Activated T-helper 1 cell treated with anti-CD3 and anti-CD28 coated beads, Interleukin-12 subunit alpha, Interleukin-12 subunit beta, Interleukin-2, Interleukin-4 antibody, amounts not matched to agents 30 ng/mL and 10 ng/mL and 1 ng/mL, durations not matched to agents 14 hours and 24 hours and 36 hours (primary cell): ENCODE measurements around the gene TM6SF1. TPM values are rescaled to one million over a fixed set of nuclear protein-coding genes. Genes with fewer than 3 reads are reported as not detected.

ENCODE experiments used
- DNase-seq: peaks from one replicate; pipeline ENCODE4 v3.0.0; 2021; ENCODE audit warnings: low spot score
- H3K27ac Mint-ChIP-seq: one replicate; pipeline ENCODE4 v1.8.0; 2021; ENCODE audit warnings: mild to moderate bottlenecking, mixed read lengths
- H3K27me3 Mint-ChIP-seq: one replicate; pipeline ENCODE4 v1.8.0; 2022; ENCODE audit warnings: mild to moderate bottlenecking, moderate library complexity, mixed read lengths; ENCODE audit not compliant: insufficient read depth
- H3K36me3 Mint-ChIP-seq: one replicate; pipeline ENCODE4 v1.8.0; 2021; ENCODE audit warnings: low read depth, mixed read lengths
- H3K4me1 Mint-ChIP-seq: one replicate; pipeline ENCODE4 v1.8.0; 2021; ENCODE audit warnings: low read depth, mixed read lengths
- H3K4me3 Mint-ChIP-seq: one replicate; pipeline ENCODE4 v1.8.0; 2021; ENCODE audit warnings: mild to moderate bottlenecking, moderate library complexity, mixed read lengths
- H3K9me3 Mint-ChIP-seq: one replicate; pipeline ENCODE4 v1.8.0; 2021; ENCODE audit warnings: mixed read lengths
- intact Hi-C: fragments of 100-400 bp; cut with micrococcal nuclease; formaldehyde crosslinking; loops from one replicate; pipeline ENCODE4 v1.15.1; 2024
- total RNA-seq: library from RNA; stranded (reverse); gene quantifications from 2 replicates; pipeline ENCODE4 v1.2.3, GENCODE V29; 2022

The TM6SF1 gene
- total RNA-seq, 1 donor from 2014 or later = 4.5 TPM

DNA sequence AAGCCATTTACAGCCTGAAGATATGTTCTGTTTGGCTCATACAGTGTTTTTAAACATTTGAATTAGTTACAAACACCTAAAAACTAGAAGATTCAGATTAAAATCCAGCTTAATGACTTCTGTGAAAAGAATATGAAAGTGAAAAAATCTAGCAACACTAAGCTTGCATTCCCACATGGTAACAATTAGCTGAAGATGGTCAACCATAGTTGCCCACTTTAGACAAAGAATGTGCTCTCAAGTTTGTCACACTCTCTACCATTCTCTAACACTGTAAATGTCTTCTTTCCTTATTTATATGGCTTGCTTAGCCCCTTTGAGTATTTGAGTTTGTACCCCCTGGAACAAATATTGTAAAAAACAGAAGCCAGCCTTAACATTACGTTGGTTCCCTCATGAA, 67.4 kb downstream of the TM6SF1 start:
- peaks cover 21% of the 10 kb centered on the region for H3K36me3 Mint-ChIP-seq
- no peak overlapping the region for H3K4me3 Mint-ChIP-seq
- no peak overlapping the region for H3K27ac Mint-ChIP-seq
- intact Hi-C loops = no loop called here
- peaks cover 7% of the 10 kb centered on the region for H3K9me3 Mint-ChIP-seq
- H3K4me1 Mint-ChIP-seq = peaks cover 14% of the 10 kb centered on the region
- H3K27me3 Mint-ChIP-seq = peaks cover 14% of the 10 kb centered on the region
- no peak for DNase-seq

DNA sequence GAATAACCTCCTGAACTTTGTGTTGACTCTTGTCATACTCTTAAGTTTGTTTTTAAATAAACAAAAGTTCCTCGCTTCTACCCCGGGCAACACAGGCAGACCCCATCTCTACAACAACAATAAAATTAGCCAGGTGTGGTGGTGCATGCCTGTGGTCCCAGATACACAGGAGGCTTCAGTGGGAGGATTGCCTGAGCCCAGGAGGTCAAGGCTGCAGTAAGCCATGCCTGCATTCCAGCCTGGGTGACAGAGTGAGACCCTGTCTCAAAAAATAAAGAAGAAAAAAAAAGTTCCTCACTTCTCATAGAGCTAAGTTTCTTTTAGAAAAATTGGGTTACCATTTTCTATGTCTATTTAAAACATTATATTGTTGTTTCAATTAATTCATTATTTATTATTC, 70.9 kb downstream of the TM6SF1 start:
- peaks cover 7% of the 10 kb centered on the region for H3K36me3 Mint-ChIP-seq
- peaks cover 7% of the 10 kb centered on the region for H3K4me1 Mint-ChIP-seq
- H3K9me3 Mint-ChIP-seq = no peaks in the 10 kb centered on the region
- H3K27ac Mint-ChIP-seq = no peak overlapping the region
- intact Hi-C loops = no loop called here
- no peak overlapping the region for H3K4me3 Mint-ChIP-seq
- peaks cover 14% of the 10 kb centered on the region for H3K27me3 Mint-ChIP-seq
- no peak for DNase-seq

GRCh38 chr15:83178869-83179325, 71.5 kb downstream of the TM6SF1 start:
- DNase-seq = no peak
- Mint-ChIP-seq H3K27me3 (peaks cover 14% of the 10 kb centered on the region), H3K4me1 (peaks cover 7% of the 10 kb centered on the region), H3K36me3 (peaks cover 7% of the 10 kb centered on the region), H3K9me3 (no peaks in the 10 kb centered on the region), H3K4me3 (no peak overlapping the region), H3K27ac (no peak overlapping the region)
- intact Hi-C loops = no loop called here

DNA sequence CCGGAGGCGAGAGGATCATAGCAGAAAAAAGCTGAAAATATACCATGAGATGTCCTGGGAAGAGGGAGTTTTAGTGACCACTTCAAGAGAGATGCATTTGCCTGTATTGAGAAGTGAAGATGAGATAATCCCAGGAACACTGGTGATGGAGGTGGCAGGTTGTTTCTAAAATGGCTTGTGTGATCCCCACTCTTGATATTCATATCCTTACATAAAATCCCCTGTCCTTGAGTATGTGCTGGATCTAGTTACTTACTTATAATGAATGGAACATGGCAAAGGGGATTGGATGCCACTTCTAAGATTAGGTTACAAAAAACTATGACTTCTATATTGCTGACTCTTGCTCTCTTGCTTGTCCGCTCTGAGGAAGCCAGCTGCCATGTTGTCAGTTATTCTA, 78.1 kb downstream of the TM6SF1 start:
- H3K36me3 Mint-ChIP-seq = peaks cover 20% of the 10 kb centered on the region
- intact Hi-C loops = no loop called here
- no peak overlapping the region for H3K4me3 Mint-ChIP-seq
- H3K9me3 Mint-ChIP-seq = no peaks in the 10 kb centered on the region
- peaks cover 12% of the 10 kb centered on the region for H3K27me3 Mint-ChIP-seq
- peaks cover 5% of the 10 kb centered on the region for H3K4me1 Mint-ChIP-seq
- no peak for DNase-seq
- no peak overlapping the region for H3K27ac Mint-ChIP-seq

Other genes with a start within 250 kb of the TM6SF1 start
- 19.3 and 21.3 TPM in 2 replicates for gene HOMER2, start 154.9 kb upstream of the TM6SF1 start, total RNA-seq
- gene RAMAC, start 121.4 kb upstream of the TM6SF1 start, total RNA-seq = 26.1 and 27.3 TPM in 2 replicates
- 24.2 and 29.0 TPM in 2 replicates for gene C15orf40, start 96.0 kb upstream of the TM6SF1 start, total RNA-seq
- gene BTBD1, start 40.4 kb upstream of the TM6SF1 start, total RNA-seq = 61.7 and 61.8 TPM in 2 replicates
- 54.7 and 57.5 TPM in 2 replicates for gene HDGFL3, start 100.2 kb downstream of the TM6SF1 start, total RNA-seq
- not detected in 2 replicates for gene BNC1, start 177.0 kb downstream of the TM6SF1 start, total RNA-seq